HG02884 (cell line): ENCODE data around the gene MSTN.
A peak's percentile ranks its signal among the peaks of the same experiment; 100 is the strongest.

ENCODE experiments used
- ATAC-seq: cut with Tn5 transposase; IDR thresholded peaks from one replicate; pipeline ENCODE4 v1.9.1; 2021; ENCODE audit warnings: mild to moderate bottlenecking, moderate library complexity; ENCODE audit not compliant: unreplicated experiment

Gene MSTN

GRCh38 chr2:190062601-190063000 lies at the start of gene MSTN:
Gene MSTN (minus strand): TSS chr2:190062729. CDS start chr2:190062596, 133 bp downstream.
- ATAC-seq, result no peak

- no peak for ATAC-seq
These were observed 48.6 kb upstream of the MSTN start for GRCh38 chr2:190111166-190111565.

GRCh38 chr2:190110699-190111098 lies 48.2 kb upstream of the MSTN start:
- no peak for ATAC-seq

- ATAC-seq, result no peak
These were observed 47.6 kb upstream of the MSTN start for GRCh38 chr2:190110131-190110530.

GRCh38 chr2:190107409-190107808 lies 44.9 kb upstream of the MSTN start:
- no peak for ATAC-seq

GRCh38 chr2:190106783-190107182 lies 44.3 kb upstream of the MSTN start:
- ATAC-seq, result no peak

GRCh38 chr2:190105554-190105953 lies 43.0 kb upstream of the MSTN start:
- ATAC-seq, result no peak

GRCh38 chr2:190103144-190103543 lies 40.6 kb upstream of the MSTN start:
- ATAC-seq, result no peak

GRCh38 chr2:190099890-190100697 lies 37.6 kb upstream of the MSTN start:
- ATAC-seq, result no peak

- ATAC-seq, result no peak
These were observed 36.3 kb upstream of the MSTN start for GRCh38 chr2:190098851-190099250.

GRCh38 chr2:190097115-190097514 lies 34.6 kb upstream of the MSTN start:
- ATAC-seq, result no peak

GRCh38 chr2:190094316-190094871 lies 31.9 kb upstream of the MSTN start:
- ATAC-seq, result no peak

- ATAC-seq, result no peak
These were observed 31.3 kb upstream of the MSTN start for GRCh38 chr2:190093793-190094192.

- no peak for ATAC-seq
These were observed 27.6 kb upstream of the MSTN start for GRCh38 chr2:190090148-190090547.

- ATAC-seq, result peak; percentile 50
These were observed 26.4 kb upstream of the MSTN start for GRCh38 chr2:190088917-190089316.

- ATAC-seq, result no peak
These were observed 22.2 kb upstream of the MSTN start for GRCh38 chr2:190084704-190085103.

- no peak for ATAC-seq
These were observed 19.6 kb upstream of the MSTN start for GRCh38 chr2:190082118-190082517.

GRCh38 chr2:190080527-190081049 lies 18.1 kb upstream of the MSTN start:
- ATAC-seq, result no peak

GRCh38 chr2:190079160-190079559 lies 16.6 kb upstream of the MSTN start:
- no peak for ATAC-seq

- ATAC-seq, result no peak
These were observed 13.1 kb upstream of the MSTN start for GRCh38 chr2:190075623-190076022.

GRCh38 chr2:190069936-190070696 lies 7.6 kb upstream of the MSTN start:
- ATAC-seq, result no peak

GRCh38 chr2:190068764-190069163 lies 6.2 kb upstream of the MSTN start:
- ATAC-seq, result no peak
